Measurements from ENCODE around the gene KCNA3. TPM values are rescaled to one million over a fixed set of nuclear protein-coding genes. Genes with fewer than 3 reads are reported as not detected.

Gene KCNA3
- total and polyA plus RNA-seq, 2 of the 4 experiments (the other 2 are of a cell fraction) = under 0.01 to 0.09 TPM

DNA sequence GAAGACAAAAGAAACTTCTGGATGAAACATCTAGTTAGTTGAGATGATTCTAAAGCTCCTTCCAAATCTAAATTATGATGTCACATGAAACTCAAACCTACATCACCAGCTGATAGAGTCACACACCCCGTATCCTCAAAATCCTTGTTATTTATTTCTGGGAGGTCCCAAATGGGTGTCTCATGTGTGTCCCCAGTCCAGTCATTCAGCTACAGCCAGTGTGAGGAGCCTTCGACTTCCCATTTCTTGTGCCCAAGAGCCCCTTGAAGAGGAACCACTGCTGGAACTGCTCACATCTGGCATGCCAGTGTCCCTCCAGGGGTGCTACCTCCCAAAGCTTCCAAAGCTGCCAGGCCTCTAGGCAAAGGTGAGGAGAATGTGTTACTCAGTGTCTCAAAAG is 32.5 kb upstream of the KCNA3 start:
- H4K20me1 ChIP-seq (ENCODE audit: insufficient read depth, low read length) = no peaks in the 10 kb centered on the region
- no peak overlapping the region for H3K27ac ChIP-seq (ENCODE audit: insufficient read depth, low read length)
- intact Hi-C loops (cut with micrococcal nuclease) = no loop called here
- no peak overlapping the region for H3K4me3 ChIP-seq (ENCODE audit: insufficient read depth, low read depth, low read length)
- no peak overlapping the region for H2BK5ac ChIP-seq (ENCODE audit: low read depth, low read length, poor library complexity, severe bottlenecking)
- CTCF ChIA-PET = no interaction called here
- H2BK120ac ChIP-seq (ENCODE audit: low read depth, low read length) = no peak overlapping the region
- no peak overlapping the region for H3K14ac ChIP-seq (replicated peaks; ENCODE audit: low read depth, low read length)
- H3K36me3 ChIP-seq (ENCODE audit: control insufficient read depth, insufficient read depth, low read length) = no peaks in the 10 kb centered on the region
- H3K9ac ChIP-seq (ENCODE audit: low read depth, low read length) = no peak overlapping the region
- BruUV-seq (replicated peaks) = no TSS peak
- no peaks in the 10 kb centered on the region for H3K27me3 ChIP-seq (ENCODE audit: control insufficient read depth, insufficient read depth, low read length)
- H3K18ac ChIP-seq (ENCODE audit: low read depth, low read length) = no peak overlapping the region
- no peak overlapping the region for H3K56ac ChIP-seq (ENCODE audit: extremely low read depth, insufficient read depth, low read length)
- H2AFZ ChIP-seq (replicated peaks; ENCODE audit: low read length, poor library complexity) = no peak overlapping the region
- H4K5ac ChIP-seq (ENCODE audit: low read depth, low read length) = no peak overlapping the region
- H4K8ac ChIP-seq (ENCODE audit: low read depth in 2 of 2, low read length in 2 of 2) = no peak overlapping the region
- WGBS, 2 experiments (ENCODE audit: extremely low coverage in 2 of 2, insufficient read length in 1 of 2) = 60% methylated on average over 1 of the region's 2 CpGs; no CpG with 5 or more reads in 1 of the 2 experiments
- no peak overlapping the region for H2BK15ac ChIP-seq (ENCODE audit: low read depth, low read length)
- no peak overlapping the region for H2AK9ac ChIP-seq (replicated peaks; ENCODE audit: low read depth, low read length, poor library complexity)
- POLR2A ChIA-PET (ENCODE audit: unreplicated experiment) = no interaction called here
- H3K4me1 ChIP-seq (ENCODE audit: control insufficient read depth, insufficient read depth, low read length) = no peaks in the 10 kb centered on the region
- no peak overlapping the region for H3K4me2 ChIP-seq (ENCODE audit: low read depth, low read length)
- no peak for DNase-seq
- no peaks in the 10 kb centered on the region for H3K9me1 ChIP-seq (ENCODE audit: insufficient read depth, low read length)
- TF ChIP-seq CEBPB (IDR thresholded peaks at IDR 0.05; ENCODE audit: low read depth, low read length) (no peak), NFE2L2 (IDR thresholded peaks at IDR 0.05; ENCODE audit: low read depth, low read length) (no peak), RAD21 (IDR thresholded peaks at IDR 0.05; ENCODE audit: low read length) (no peak), FOS (IDR thresholded peaks at IDR 0.05; ENCODE audit: low read depth, low read length) (no peak), POLR2A (IDR thresholded peaks at IDR 0.05; ENCODE audit: low read depth, low read length) (no peak), SMC3 (IDR thresholded peaks at IDR 0.05; ENCODE audit: low read depth, low read length) (no peak), MAZ (IDR thresholded peaks at IDR 0.05; ENCODE audit: borderline replicate concordance, low read depth, low read length) (no peak)
- TF ChIP-seq, protein P1, sequence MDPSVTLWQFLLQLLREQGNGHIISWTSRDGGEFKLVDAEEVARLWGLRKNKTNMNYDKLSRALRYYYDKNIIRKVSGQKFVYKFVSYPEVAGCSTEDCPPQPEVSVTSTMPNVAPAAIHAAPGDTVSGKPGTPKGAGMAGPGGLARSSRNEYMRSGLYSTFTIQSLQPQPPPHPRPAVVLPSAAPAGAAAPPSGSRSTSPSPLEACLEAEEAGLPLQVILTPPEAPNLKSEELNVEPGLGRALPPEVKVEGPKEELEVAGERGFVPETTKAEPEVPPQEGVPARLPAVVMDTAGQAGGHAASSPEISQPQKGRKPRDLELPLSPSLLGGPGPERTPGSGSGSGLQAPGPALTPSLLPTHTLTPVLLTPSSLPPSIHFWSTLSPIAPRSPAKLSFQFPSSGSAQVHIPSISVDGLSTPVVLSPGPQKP (IDR thresholded peaks at IDR 0.05; ENCODE audit: borderline replicate concordance, low read depth, low read length) = no peak
- TF ChIP-seq, protein P2, sequence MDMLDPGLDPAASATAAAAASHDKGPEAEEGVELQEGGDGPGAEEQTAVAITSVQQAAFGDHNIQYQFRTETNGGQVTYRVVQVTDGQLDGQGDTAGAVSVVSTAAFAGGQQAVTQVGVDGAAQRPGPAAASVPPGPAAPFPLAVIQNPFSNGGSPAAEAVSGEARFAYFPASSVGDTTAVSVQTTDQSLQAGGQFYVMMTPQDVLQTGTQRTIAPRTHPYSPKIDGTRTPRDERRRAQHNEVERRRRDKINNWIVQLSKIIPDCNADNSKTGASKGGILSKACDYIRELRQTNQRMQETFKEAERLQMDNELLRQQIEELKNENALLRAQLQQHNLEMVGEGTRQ (IDR thresholded peaks at IDR 0.05; ENCODE audit: low read depth, low read length) = no peak
- dilution Hi-C loops (cut with HindIII; ENCODE audit: low sequenced_read_pairs, unreplicated experiment) = no loop called here
- no peak overlapping the region for H3K4ac ChIP-seq (ENCODE audit: low read depth, low read length)
- H3K79me1 ChIP-seq (ENCODE audit: low read depth in 1 of 2, low read length in 2 of 2) = no peaks in the 10 kb centered on the region
- no peak overlapping the region for H2AK5ac ChIP-seq (ENCODE audit: low read depth, low read length)
- no peak overlapping the region for H4K91ac ChIP-seq (ENCODE audit: insufficient read depth, low read depth, low read length)
- H3K9me3 ChIP-seq (ENCODE audit: control insufficient read depth, insufficient read depth, low read length) = no peaks in the 10 kb centered on the region
- H3K23ac ChIP-seq (ENCODE audit: low read depth, low read length) = no peak overlapping the region
- ATAC-seq (ENCODE audit: low read depth) = no peak
- H2BK20ac ChIP-seq (ENCODE audit: low read depth, low read length) = no peak overlapping the region
- in situ Hi-C loops (cut with MboI; ENCODE audit: low sequenced_read_pairs) = no loop called here
